ENCODE data around the gene ANGPTL8.

Gene ANGPTL8

DNA sequence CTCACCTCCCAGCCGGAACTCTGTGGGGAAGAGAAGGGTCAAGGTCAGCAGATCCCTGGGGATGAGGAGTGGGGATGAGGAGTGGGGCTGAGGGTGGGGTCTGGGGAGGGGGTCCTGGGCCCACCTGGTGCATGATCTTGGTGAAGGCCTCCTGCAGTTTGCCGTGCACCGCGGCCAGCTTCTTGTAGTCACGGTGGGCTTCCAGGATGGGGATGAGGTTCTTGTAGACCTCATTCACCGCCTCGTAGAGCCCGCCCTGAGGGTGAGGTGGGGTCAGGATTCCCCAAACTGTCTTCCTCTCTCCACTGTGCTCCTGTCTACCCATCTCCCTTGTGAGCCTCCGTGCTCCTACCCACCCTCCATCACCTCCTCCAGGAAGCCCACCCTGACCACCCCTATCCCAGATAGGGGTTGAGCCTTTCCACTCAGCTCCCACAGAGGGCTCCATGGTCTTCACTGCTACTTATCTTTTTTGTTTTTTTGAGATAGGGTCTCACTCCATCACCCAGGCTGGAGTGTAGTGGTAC is 35.3 kb upstream of the ANGPTL8 start:
- DNase-seq: no peak

DNA sequence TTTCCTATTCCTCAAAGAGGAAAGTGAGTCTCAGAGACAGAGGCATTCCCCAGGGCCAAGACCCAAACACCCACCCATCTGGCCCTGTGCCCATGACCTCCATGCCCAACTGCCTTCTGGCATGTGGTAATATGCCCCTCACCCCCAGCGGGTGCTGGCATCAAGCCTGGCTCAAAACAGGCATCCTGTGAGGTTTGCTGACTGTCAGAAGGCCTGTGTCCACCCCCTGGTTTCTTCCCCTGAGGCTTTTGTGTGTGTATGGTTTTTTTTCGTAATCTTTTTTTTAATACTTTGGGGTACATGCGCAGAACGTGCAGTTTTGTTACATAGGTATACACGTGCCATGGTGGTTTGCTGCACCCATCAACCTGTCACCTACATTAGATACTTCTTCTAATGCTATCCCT is 34.5 kb upstream of the ANGPTL8 start:
- no peak for DNase-seq

DNA sequence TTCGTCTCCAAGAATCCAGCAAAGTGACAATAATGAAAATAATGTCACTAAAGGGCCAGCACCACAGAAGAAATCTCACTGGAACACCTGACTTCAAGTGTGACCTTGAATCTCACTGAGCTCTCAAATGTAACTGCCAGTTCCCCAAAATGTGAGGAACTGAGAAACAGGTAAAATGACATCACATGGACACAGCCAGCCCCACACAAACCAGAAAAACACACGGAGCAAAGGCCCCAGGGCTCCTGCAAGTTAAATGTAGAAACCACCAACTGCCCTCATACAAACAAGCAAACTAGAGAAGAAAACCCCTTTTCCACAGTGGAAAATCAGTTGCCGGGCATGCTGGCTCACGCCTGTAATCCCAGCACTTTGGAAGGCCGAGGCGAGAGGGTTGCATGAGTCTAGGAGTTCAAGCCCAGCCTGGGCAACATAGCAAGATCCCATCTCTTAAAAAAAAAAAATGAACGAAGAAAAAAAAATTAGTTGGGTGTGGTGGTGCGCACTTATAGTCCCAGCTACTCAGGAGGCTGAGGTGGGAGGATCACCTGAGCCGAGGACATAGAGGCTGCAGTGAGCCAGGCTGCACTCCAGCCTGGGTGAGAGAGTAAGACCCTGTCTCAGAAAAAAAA is 33.4 kb upstream of the ANGPTL8 start:
- DNase-seq: no peak

DNA sequence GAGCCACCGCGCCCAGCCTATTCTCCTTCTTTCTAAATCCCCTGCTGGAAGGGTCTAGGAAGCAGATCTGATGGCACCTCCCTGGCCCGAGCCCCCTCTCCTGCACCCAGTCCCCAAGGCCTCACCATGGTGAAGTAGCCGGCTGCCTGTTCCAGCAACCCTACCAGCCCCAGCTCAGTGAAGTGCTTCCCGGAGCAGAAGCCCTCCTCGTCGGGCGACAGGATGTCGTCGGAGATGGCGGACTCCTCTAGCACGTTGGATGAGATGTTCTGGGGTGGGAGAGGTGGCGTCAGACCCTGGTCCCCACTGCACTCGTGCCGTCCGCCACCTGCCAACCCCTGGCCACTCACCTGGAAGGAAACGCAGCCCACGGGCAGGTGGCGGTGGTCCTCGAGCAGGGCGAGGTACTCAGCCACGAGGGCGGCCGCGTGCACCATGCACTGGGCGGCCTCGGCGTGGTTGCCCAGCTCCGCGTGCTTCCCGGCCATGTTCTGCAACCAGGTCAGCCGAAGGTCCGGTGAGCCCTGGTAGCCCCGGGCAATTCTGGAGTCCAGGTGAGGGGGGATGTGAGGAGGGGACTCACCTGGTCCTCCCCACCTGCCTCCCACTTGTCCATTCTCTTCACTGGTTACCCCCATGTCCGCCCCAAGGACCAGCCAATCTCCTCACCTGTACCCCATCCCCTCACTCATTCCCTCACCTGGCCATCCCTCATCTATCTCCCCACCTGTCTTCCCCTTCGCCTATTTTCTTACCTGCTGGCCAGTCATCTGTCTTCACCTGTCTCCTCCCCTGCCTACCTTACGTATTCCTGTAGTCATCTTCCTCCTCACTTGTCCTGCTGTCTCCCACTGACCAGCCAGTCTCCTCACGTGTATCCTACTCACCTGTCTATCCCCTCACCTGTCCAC is 30.6 kb upstream of the ANGPTL8 start:
- DNase-seq: no peak

DNA sequence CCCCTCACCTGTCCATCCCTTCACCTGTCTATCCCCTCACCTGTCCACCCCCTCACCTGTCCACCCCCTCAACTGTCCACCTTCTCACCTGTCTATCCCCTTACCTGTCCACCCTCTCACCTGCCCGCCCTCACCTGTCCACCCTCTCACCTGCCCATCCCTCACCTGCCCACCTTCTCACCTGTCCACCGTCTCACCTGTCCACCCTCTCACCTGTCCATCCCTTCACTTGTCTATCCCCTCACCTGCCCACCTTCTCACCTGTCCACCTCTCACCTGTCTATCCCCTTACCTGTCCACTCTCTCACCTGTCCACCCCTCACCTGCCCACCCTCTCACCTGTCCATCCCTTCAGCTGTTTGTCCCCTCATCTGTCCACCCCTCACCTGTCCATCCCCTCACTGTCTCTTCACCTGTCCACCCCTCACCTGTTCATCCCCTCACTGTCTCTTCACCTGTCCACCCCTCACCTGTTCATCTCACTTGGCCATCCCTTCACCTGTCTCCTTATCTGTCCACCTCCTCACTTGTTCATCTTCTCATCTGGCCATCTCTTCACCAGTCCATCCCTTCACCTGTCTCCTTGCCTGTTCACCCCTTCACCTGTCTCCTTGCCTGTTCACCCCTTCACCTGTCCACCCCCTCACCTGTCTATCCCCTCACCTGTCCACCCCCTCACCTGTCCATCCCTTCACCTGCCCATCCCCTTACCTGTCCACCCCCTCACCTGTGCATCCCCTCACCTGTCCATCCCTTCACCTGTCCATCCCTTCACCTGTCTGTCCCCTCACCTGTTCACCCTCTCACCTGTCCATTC is 29.4 kb upstream of the ANGPTL8 start:
- DNase-seq: no peak

DNA sequence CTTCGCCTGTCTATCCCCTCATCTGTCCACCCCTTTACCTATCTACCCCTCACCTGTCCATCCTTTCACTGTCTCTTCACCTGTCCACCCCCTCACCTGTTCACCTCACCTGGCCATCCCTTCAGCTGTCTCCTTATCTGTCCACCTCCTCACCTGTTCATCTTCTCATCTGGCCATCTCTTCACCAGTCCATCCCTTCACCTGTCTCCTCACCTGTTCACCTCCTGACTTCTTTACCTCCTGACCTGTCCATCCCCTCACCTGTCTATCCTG is 28.8 kb upstream of the ANGPTL8 start:
- no peak for DNase-seq

DNA sequence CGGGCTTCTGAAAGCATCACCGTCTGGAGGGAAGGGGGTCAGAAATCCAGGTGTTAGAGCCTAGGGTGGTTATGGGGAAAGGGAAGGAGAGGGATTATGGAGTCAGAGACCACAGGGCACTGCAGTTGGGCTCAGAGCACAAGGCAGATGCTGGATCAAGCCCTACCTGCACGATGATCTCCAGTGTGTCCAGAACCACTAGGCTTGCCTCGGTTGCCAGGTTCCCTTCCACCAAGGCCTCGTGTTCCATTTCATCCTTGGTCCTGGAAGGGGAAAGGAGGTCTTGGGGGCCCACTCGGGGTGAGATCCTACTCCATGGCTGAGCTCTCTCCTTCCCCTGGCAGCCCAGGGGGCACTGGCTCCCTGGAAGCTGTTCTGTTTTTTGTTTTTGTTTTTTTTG is 25.0 kb upstream of the ANGPTL8 start:
- DNase-seq: no peak

DNA sequence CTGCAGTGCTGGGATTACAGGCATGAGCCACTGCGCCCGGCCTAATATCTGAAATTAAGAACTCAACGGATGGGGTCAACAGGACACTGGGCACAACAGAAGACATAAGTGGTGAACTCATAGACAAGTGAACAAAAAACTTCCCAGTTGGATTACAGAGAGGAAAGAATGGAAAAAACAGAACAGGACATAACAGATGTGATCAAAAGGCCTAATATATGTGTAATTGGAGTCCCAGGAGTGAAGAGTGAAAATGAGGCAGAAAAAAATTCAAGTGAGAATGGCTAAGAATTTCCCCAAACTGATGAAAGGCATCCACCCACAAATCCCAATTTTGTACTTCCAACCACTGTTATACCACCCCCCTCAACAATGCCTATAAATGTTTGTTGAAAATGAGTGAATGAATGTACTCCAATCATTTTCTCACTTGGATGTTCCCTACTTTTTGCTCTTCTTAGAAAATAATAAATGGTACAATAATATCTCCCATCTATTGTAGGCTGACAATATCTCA is 18.3 kb upstream of the ANGPTL8 start:
- no peak for DNase-seq

DNA sequence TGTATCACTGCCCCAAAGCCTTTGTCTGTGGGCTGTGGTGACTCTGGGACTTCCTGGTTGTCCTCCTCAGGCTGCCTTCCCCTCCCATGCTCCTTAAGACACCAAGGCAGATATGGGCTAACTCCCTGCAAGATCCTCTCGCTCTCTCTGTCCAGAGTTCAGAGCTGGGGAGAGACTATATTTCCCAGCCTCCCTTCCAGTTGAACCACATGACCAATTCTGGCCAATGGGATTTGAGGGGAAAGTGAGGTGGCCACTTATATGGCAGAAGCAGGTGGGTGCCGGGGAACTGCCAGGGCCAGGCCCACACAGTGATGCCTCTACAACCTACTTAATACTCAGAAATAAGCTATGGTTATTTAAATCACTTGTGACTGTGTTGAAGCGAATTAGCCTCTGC is 16.2 kb upstream of the ANGPTL8 start:
- no peak for DNase-seq

DNA sequence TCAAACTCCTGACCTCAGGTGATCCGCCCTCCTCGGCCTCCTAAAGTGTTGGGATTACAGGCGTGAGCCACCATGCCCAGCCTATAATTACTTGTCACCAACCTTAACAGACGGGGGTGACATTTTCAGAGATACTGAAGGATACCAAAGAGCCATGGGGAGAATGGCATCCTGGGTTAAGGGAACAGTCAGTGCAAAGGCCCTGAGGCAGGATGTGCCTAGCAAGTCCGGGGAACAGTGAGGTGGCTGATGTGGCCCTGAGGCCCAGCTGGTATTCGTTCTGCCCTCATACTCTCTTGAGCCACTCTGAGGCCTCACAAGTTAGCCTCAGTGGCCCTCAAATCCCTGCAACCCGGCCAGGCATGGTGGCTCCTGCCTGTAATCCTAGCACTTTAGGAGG is 15.0 kb upstream of the ANGPTL8 start:
- DNase-seq: no peak

DNA sequence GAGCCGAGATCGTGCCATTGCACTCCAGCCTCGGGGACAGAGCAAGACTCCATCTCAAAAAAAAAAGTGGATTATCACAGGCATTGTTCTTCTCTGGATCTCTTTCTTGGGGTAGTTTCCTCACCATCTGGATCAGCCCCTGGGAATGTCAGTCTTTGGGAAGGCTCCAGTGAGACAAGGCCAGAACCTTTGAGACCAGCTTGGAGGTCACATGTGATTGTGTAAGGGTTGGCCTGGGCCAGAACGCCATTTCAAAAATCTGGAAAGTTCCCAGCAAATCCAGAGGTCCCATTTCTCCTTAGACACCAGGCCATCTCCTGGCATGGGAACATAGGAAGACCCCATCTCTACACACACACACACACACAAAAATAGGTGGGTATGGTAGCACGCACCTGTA is 14.2 kb upstream of the ANGPTL8 start:
- no peak for DNase-seq

DNA sequence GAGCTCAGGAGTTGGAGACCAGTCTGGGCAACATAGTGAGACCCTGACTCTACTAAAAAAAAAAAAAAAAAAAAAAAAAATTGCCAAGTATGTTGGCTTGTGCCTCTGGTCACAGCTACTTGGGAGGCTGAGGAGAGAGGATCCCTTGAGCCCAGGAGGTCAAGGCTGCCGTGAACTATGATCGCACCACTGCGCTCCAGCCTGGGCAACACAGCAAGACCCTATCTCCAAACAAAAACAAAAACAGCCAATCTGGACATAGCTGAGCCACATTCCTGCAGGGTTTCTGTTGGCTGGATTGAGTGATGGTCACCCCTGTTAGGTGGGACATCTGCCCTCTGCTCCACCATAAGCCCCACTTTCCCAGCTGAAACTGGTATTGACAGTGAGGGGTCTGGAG is 13.6 kb upstream of the ANGPTL8 start:
- DNase-seq: no peak

DNA sequence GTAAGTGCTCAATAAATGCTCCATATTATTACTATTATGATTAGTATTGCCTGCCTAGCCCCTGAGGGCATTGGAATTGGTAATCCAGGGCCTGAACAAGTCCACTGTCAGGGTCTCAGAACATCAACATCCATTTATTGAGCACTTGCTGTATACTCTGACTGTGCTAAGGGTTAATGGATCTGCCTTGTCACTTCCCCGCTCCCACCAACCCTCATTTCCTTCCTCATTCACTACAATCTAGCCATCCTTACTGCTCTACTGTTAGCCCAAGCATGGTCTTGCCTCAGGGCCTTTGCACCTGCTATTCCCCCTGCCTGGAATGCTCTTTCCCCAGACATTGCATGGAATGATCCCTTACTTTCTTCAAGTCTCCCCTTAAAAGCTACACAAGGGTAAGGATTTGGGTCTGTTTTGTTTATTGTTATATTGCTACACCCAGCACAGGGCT is 12.7 kb upstream of the ANGPTL8 start:
- DNase-seq: no peak

DNA sequence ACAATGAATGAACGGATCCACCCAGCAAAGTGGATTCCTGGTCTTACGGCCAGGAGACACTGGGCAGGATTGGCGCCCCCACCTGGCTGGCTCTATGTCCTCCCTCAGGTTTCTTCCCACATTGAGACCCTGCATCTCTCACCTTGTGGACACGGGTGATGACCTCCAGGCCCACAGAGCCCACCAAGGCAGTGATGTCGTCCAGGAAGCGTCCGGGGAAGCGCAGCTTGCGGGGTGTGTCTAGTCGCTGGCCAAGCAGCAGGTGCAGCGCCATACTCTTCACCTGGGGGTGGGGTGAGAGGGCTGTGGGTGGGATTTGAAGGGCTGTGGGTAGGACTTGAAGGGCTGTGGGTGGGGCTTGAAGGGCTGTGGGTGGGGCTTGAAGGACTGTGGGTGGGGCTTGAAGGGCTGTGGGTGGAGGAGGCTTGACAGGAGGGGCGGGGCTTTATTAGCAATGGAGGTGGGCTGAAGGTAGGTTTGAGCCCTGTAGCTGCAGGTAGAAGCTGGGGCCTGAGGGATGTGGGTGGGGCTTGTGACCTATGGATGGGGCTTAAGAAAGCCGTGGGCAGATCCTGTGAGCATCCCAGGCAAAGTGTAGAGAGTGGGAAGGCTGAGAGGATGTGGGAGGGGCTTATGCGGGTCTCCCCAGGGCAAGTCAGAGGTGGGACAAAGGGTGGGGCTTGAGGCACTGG is 12.1 kb upstream of the ANGPTL8 start:
- DNase-seq: peak; percentile 25

DNA sequence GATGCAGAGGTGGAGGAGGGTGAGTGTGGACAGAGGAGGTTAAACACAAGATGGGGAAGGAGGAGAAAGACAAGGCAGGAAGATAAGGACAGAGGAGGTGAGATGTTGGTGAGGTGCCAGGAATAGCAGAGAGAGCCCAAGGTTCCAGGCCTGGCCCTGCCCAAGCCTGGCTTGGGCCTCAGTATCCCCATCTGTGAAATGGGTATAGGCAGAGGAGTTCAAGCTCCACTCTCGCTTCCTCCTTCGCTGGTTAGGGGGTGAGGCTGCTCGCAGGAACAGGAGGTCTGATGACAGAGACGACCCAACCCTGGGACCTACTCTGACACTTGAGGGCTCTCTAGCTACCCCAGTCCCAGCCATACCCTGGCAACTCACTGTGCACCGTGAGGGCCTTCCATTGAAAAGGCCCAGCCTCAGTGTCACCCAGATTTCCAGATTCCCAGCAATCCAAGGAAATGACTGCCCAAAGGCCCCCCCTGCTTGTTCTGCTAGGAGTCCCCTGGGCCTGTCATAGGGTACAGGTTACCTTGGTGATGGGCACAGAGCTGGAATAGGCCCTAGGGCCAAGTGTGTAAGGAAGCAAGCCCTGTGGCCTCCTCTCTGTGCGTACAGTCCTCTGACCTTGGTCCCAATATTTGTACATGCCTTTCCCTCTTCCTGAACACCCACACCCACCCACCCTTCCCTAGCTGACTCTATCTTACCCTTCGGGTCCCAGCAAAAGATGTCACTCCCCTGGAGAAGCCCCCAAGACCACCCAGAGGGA is 8.6 kb upstream of the ANGPTL8 start:
- DNase-seq: no peak

DNA sequence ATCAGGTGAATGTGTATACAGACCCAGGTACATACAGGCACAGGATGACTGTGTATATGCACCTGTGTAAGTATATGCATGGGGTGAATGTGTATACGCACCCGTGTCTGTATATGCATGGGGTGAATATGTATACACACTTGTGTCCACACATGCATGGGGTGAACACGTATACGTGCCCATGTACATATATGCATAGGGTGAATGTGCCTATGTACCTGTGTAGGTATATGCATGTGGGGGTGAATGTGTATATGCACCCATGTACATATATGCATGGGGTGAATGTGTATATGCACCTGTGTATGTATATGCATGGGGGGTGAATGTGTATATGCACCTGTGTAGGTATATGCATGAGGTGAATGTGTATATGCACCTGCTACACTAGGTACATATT is 6.9 kb upstream of the ANGPTL8 start:
- DNase-seq: no peak

DNA sequence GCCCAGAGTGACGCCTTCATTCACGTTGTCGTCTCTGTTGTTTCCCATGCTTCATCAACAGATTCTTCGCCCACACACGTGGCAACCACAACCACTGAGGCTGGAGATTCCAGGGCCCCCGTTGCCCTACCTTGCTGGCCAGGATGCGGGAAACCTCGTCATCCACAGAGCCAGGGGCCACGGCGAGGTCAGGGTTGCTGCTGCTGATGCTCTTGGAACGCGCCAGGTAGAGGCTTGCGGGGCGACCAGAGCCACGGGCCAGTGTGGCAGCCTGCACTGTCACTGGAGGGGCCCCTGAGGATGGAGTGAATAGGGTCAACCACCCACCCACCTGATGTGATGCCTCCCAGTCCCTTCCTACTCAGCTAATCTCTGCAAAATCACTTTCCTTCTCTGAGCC is 6.3 kb upstream of the ANGPTL8 start:
- DNase-seq: no peak

DNA sequence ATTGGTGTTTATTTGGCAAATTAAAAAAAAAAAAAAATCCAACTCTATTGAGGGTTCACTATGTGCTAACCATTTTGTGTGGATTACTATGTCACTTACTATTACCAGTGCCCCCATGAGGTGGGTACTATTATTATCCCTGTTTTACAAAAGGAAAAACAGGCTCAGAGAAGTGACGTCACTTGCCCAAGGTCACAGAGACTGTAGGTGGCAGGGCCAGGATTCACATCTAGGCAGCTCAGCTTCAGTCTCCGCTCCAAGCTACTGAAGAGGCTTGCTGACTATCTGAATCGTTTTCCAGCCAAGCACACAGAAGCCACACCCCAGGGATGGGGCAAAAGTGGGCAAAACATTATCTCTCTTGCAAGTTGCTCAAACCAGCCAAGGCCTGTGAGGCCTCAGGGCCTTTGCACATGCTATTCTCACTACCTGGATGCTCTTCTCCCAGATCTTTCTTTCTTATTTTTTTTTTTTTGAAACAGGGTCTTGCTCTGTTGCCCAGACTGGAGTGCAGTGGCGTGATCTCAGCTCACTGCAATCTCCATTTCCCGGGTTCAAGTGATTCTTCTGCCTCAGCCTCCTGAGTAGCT is 4.8 kb upstream of the ANGPTL8 start:
- DNase-seq: no peak

DNA sequence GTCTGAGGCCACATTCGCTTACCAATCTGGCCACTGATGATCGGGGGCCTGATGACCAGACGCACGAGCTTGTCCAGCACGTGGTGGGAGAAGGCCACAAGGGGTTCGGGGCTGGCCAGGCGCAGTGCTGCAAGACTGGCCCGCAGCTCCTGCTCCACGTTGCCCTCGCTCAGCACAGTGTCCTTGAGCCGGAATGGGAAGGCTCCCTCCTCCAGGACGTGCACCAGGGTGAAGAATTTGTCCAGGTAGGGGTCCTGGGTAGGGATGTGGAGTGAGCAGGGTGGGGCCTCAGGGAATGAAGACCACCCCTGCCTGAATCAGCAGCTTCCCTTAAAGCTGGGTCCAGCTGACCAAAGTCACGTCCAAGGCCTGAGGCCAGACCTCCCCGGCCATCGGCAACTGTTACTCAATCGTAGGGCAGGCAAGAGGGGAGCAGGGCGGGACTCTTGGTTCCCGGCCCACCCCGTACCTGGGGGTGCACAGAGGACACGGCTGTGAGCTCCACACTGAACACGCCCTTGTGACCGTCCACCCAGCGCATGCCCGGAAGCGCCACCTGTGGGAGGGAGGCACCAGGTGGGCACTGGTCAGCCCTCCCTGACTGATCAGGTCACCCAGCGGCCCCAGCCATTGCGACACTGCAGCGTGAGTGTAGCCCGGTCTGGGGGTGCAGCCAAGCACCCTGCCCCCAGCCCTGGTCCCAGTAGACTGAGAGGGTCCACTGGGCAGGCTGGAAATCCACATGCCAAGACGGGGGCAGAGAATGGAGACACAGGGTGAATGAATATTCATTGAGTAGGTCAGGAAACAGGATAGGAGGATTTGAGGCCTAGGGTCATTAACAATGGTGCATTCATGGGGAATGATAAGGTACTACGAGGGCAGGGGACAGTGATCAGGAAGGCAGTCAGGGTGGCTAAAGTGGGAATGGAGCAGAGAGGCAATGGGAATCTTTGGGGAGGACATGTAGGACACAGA is 2.8 kb upstream of the ANGPTL8 start:
- no peak for DNase-seq

DNA sequence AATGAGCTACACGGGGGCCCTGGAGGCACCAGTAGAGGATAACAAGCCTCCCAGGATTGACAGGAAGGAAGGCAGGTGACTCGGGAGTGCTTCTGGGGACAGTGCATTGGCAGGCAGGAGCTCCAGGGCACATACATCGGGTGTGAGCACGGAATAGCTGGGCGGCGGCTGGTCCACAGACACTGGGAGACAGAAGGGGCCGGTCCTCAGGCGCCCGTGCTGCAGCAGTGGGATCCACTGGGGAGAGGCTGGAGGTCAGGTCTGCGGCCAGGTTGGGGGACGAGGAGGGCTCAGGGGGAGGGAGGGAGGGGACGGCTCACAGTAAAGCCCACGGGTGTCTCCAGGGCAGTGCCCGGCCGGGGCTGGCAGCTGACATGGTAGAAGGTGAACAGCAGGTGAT is 2.1 kb upstream of the ANGPTL8 start:
- DNase-seq: no peak
